ENCODE results near the gene TMC5. TPM values are rescaled to one million over a fixed set of nuclear protein-coding genes. Genes with fewer than 3 reads are reported as not detected.

TMC5 gene
- total RNA-seq, 2 experiments from 2014 or later, result not detected

- Mint-ChIP-seq H3K9me3 (ENCODE audit: insufficient read depth) (no peaks in the 10 kb centered on the region), H3K27ac (no peak overlapping the region), H3K4me3 (no peak overlapping the region), H3K4me1 (ENCODE audit: low read depth) (no peaks in the 10 kb centered on the region), H3K27me3 (ENCODE audit: low read depth) (peaks cover 8% of the 10 kb centered on the region), H3K36me3 (ENCODE audit: low read depth) (no peaks in the 10 kb centered on the region)
- ChIA-PET POLR2A (no interaction called here), CTCF (interaction anchor here (0.6 kb wide), 1 partner anchor 24 kb away, joined by 3 read pairs; no protein-coding TSS in a partner anchor)
- DNase-seq, result no peak
- no peak for ATAC-seq
Measured at GRCh38 chr16:19478505-19478904, 60.8 kb downstream of the TMC5 start.

DNA sequence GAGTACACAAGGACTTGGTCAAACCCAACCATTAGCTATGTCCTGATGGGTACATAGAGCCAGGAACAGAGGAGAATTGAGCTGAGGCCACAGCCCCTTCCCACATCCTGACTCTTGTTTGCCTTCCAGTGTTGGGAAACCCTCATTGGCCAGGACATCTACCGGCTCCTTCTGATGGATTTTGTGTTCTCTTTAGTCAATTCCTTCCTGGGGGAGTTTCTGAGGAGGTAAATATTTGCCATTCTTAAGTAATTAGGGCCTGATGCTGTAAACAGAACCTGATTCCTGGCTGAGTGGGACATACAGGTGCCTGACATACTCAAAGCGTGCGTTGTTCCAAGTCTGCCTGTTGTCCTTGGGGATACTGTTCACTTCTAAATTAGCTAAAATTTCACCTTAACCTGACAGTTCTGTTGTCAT is 61.6 kb downstream of the TMC5 start:
- DNase-seq, result no peak
- no peaks in the 10 kb centered on the region for H3K4me1 Mint-ChIP-seq (ENCODE audit: low read depth)
- H3K9me3 Mint-ChIP-seq (ENCODE audit: insufficient read depth), result no peaks in the 10 kb centered on the region
- no peak overlapping the region for H3K27ac Mint-ChIP-seq
- ChIA-PET CTCF (interaction anchor here (0.6 kb wide), 1 partner anchor 23 kb away, joined by 3 read pairs; no protein-coding TSS in a partner anchor), POLR2A (no interaction called here)
- H3K27me3 Mint-ChIP-seq (ENCODE audit: low read depth), result peaks cover 8% of the 10 kb centered on the region
- no peaks in the 10 kb centered on the region for H3K36me3 Mint-ChIP-seq (ENCODE audit: low read depth)
- H3K4me3 Mint-ChIP-seq, result no peak overlapping the region
- no peak for ATAC-seq

DNA sequence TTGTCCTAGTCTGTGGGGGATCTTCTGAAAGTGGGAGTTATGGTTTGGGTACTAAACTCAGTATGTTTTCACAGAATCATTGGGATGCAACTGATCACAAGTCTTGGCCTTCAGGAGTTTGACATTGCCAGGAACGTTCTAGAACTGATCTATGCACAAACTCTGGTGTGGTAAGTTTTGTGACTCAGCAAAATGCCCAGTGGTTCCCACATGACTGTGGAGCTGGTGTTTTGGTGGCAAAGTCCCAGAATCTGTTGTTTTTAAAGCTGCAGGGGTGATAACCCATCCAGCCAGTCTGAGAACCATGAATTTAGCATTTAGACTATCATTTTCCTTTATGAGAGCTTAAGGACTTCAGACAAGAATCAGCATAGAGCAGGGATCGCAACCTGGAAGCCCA is 63.6 kb downstream of the TMC5 start:
- no peak overlapping the region for H3K27ac Mint-ChIP-seq
- no peaks in the 10 kb centered on the region for H3K36me3 Mint-ChIP-seq (ENCODE audit: low read depth)
- H3K27me3 Mint-ChIP-seq (ENCODE audit: low read depth), result peaks cover 8% of the 10 kb centered on the region
- POLR2A ChIA-PET, result no interaction called here
- DNase-seq (no peak), ATAC-seq (no peak)
- no peaks in the 10 kb centered on the region for H3K9me3 Mint-ChIP-seq (ENCODE audit: insufficient read depth)
- no peaks in the 10 kb centered on the region for H3K4me1 Mint-ChIP-seq (ENCODE audit: low read depth)
- H3K4me3 Mint-ChIP-seq, result no peak overlapping the region
- CTCF ChIA-PET, result interaction anchor here (0.9 kb wide), 1 partner anchor 22 kb away, joined by 5 read pairs; no protein-coding TSS in a partner anchor

DNA sequence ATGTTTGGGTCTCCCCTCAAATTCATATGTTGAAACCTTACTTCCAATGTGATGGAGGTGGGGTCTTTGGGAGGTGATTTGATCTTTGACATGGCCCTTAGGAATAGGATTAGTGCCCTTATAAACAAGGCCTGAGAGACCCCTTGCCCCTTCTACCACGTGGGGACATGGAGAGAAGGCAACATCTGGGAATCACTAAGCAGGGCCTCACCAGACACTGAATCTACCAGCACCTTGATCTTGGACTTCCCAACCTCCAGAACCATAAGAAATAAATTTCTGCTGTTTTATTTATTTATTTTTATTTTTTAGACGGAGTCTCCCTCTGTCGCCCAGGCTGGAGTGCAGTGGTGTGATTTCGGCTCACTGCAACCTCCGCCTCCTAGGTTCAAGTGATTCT is 64.1 kb downstream of the TMC5 start:
- Mint-ChIP-seq H3K9me3 (ENCODE audit: insufficient read depth) (no peaks in the 10 kb centered on the region), H3K36me3 (ENCODE audit: low read depth) (no peaks in the 10 kb centered on the region), H3K27ac (no peak overlapping the region), H3K4me1 (ENCODE audit: low read depth) (no peaks in the 10 kb centered on the region), H3K27me3 (ENCODE audit: low read depth) (peaks cover 8% of the 10 kb centered on the region), H3K4me3 (no peak overlapping the region)
- ChIA-PET CTCF (interaction anchor here (0.9 kb wide), 1 partner anchor 21 kb away, joined by 5 read pairs; no protein-coding TSS in a partner anchor), POLR2A (no interaction called here)
- DNase-seq, result no peak
- ATAC-seq, result no peak

DNA sequence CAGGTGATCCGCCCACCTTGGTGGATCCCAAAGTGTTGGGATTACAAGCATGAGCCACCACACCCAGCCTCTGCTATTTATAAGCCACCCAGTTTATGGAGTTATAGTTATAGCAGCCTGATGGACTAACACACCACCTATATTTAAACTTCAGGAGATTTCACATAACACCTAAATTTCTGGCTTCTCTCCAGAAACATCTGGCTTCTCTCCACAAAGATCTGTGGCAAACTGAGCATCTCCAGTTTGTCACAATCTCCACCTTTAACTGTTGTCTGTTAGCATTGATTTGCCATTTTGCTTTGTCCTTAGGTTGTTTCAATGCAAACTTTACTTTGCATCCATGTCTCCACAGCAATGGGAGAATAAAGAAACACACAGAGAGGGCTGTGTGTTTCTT is 64.6 kb downstream of the TMC5 start:
- no peak for DNase-seq
- CTCF ChIA-PET, result no interaction called here
- peaks cover 8% of the 10 kb centered on the region for H3K27me3 Mint-ChIP-seq (ENCODE audit: low read depth)
- POLR2A ChIA-PET, result no interaction called here
- no peaks in the 10 kb centered on the region for H3K9me3 Mint-ChIP-seq (ENCODE audit: insufficient read depth)
- no peaks in the 10 kb centered on the region for H3K4me1 Mint-ChIP-seq (ENCODE audit: low read depth)
- no peaks in the 10 kb centered on the region for H3K36me3 Mint-ChIP-seq (ENCODE audit: low read depth)
- no peak overlapping the region for H3K27ac Mint-ChIP-seq
- H3K4me3 Mint-ChIP-seq, result no peak overlapping the region
- ATAC-seq, result no peak

DNA sequence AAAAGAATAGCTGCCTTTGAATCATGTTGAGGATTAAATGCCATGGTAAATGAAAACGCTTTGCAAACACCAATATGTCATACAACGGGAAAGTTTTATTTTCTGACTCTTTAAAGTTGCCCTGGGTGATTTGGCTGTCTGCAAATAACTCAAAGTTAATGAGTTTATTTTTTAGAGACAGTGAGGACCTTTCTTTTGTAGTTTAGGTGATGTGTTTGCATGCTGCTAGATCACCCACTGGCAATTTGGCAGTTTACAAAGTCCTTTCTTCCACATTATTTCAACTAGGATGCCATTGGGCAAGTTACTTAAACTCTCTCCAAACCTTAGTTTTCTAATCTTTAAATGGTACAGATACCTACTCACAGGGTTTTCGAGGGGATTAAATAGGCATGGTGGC is 66.4 kb downstream of the TMC5 start:
- no peak for ATAC-seq
- POLR2A ChIA-PET, result no interaction called here
- CTCF ChIA-PET, result no interaction called here
- H3K36me3 Mint-ChIP-seq (ENCODE audit: low read depth), result no peaks in the 10 kb centered on the region
- no peak for DNase-seq
- H3K9me3 Mint-ChIP-seq (ENCODE audit: insufficient read depth), result no peaks in the 10 kb centered on the region
- H3K27me3 Mint-ChIP-seq (ENCODE audit: low read depth), result peaks cover 5% of the 10 kb centered on the region
- no peaks in the 10 kb centered on the region for H3K4me1 Mint-ChIP-seq (ENCODE audit: low read depth)
- H3K27ac Mint-ChIP-seq, result no peak overlapping the region
- no peak overlapping the region for H3K4me3 Mint-ChIP-seq

DNA sequence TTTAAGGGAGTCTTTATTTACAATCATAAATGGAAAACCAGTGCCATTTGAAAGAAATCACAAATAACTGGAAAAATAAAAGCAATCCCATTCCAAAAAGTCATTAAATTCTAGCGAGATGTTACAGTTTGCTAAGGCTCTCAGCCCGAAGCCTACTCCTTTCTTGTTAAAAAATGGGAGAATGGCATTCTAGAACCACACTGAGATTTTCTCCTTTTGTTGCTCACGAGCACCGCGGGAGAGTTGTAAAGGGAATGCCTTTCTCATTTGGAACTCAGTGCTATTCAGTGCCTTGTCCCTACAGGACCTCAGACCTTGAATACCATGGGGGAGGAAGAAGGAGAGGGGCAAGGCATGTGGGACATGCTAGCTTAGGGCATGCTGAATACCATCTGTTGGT is 67.9 kb downstream of the TMC5 start:
- ChIA-PET CTCF (no interaction called here), POLR2A (no interaction called here)
- Mint-ChIP-seq H3K27me3 (ENCODE audit: low read depth) (peaks cover 5% of the 10 kb centered on the region), H3K36me3 (ENCODE audit: low read depth) (no peaks in the 10 kb centered on the region), H3K4me3 (no peak overlapping the region), H3K4me1 (ENCODE audit: low read depth) (no peaks in the 10 kb centered on the region), H3K27ac (no peak overlapping the region), H3K9me3 (ENCODE audit: insufficient read depth) (no peaks in the 10 kb centered on the region)
- DNase-seq (no peak), ATAC-seq (no peak)

GRCh38 chr16:19486051-19486450 is 68.4 kb downstream of the TMC5 start:
- Mint-ChIP-seq H3K4me1 (ENCODE audit: low read depth) (no peaks in the 10 kb centered on the region), H3K27ac (no peak overlapping the region), H3K9me3 (ENCODE audit: insufficient read depth) (no peaks in the 10 kb centered on the region), H3K4me3 (no peak overlapping the region), H3K27me3 (ENCODE audit: low read depth) (peaks cover 4% of the 10 kb centered on the region), H3K36me3 (ENCODE audit: low read depth) (no peaks in the 10 kb centered on the region)
- POLR2A ChIA-PET, result no interaction called here
- no peak for ATAC-seq
- CTCF ChIA-PET, result no interaction called here
- DNase-seq, result no peak

DNA sequence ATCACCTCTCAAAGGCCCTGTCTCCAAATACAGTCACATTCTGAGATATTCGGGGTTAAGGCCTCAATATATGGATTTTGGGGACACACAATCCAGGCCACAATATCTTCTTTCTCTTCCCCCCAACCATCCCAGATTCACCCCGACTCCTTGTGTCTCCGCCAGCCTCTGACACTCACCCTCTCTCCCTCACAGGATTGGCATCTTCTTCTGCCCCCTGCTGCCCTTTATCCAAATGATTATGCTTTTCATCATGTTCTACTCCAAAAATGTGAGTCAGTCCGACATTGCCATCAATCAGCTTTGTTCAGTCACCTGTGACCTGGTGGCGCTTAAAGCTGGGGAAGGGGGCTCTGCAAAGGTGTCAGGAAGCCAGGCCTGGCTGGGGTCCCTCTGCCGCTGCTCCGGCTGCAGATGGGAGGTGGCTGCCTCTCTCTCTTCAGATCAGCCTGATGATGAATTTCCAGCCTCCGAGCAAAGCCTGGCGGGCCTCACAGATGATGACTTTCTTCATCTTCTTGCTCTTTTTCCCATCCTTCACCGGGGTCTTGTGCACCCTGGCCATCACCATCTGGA is 69.2 kb downstream of the TMC5 start:
- Mint-ChIP-seq H3K4me3 (no peak overlapping the region), H3K27ac (no peak overlapping the region), H3K36me3 (ENCODE audit: low read depth) (no peaks in the 10 kb centered on the region), H3K9me3 (ENCODE audit: insufficient read depth) (no peaks in the 10 kb centered on the region), H3K27me3 (ENCODE audit: low read depth) (peaks cover 2% of the 10 kb centered on the region), H3K4me1 (ENCODE audit: low read depth) (no peaks in the 10 kb centered on the region)
- ChIA-PET POLR2A (no interaction called here), CTCF (no interaction called here)
- ATAC-seq, result no peak
- DNase-seq, result no peak

DNA sequence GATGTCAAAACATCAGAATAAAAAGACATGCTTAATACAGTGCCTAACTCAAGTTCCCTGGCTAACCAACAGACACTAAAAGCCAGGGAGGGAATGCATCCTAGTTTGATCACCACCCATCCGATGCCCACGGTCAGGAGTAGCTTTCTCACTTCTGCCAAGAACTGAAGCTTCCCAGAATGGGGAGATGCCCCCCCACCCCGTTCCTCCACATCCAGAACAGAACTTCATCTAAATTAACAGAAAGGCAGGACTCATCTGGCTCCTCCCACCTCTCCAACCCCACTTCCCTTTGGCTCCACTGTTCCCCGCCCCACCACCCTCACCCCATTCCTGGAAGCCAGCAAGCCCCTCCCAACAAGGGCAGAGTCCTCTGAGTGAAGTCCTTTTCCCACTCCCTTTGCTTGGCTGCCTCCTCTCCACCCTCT is 70.5 kb downstream of the TMC5 start:
- Mint-ChIP-seq H3K36me3 (ENCODE audit: low read depth) (no peaks in the 10 kb centered on the region), H3K27me3 (ENCODE audit: low read depth) (peaks cover under 1% of the 10 kb centered on the region), H3K4me1 (ENCODE audit: low read depth) (peaks cover 1% of the 10 kb centered on the region), H3K9me3 (ENCODE audit: insufficient read depth) (no peaks in the 10 kb centered on the region), H3K4me3 (no peak overlapping the region), H3K27ac (no peak overlapping the region)
- no peak for DNase-seq
- ChIA-PET POLR2A (no interaction called here), CTCF (no interaction called here)
- ATAC-seq, result no peak

- H3K9me3 Mint-ChIP-seq (ENCODE audit: insufficient read depth), result no peaks in the 10 kb centered on the region
- no peak overlapping the region for H3K27ac Mint-ChIP-seq
- ATAC-seq, result no peak
- H3K36me3 Mint-ChIP-seq (ENCODE audit: low read depth), result no peaks in the 10 kb centered on the region
- H3K4me1 Mint-ChIP-seq (ENCODE audit: low read depth), result peaks cover 13% of the 10 kb centered on the region
- no peak overlapping the region for H3K4me3 Mint-ChIP-seq
- ChIA-PET CTCF (interaction anchor here (2.3 kb wide), 1 partner anchor 12 kb away, joined by 7 read pairs; no protein-coding TSS in a partner anchor), POLR2A (no interaction called here)
- no peak for DNase-seq
- H3K27me3 Mint-ChIP-seq (ENCODE audit: low read depth), result no peaks in the 10 kb centered on the region
Measured at GRCh38 chr16:19490619-19491018, 72.9 kb downstream of the TMC5 start.

DNA sequence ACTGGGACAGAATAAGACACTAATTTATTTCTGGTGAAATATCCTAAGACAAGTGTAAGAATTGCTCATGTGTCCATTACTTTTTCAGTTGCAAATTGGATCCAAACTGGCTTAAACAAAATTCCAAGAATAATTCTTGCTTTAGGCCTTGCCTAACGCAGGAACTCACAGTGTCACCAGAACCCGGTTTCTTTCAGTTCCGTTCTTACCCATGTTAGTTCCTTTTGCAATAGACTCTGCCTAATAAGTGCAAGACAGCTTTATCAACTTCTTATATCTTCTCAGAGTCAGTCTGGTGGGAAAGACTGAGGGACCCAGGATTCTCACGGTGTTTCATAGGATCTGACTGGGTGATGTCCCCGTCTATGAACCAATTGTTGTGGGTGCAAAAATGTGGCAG is 79.5 kb downstream of the TMC5 start:
- ChIA-PET POLR2A (no interaction called here), CTCF (no interaction called here)
- no peak overlapping the region for H3K4me3 Mint-ChIP-seq
- H3K27me3 Mint-ChIP-seq (ENCODE audit: low read depth), result no peaks in the 10 kb centered on the region
- no peaks in the 10 kb centered on the region for H3K9me3 Mint-ChIP-seq (ENCODE audit: insufficient read depth)
- H3K36me3 Mint-ChIP-seq (ENCODE audit: low read depth), result peaks cover 16% of the 10 kb centered on the region
- DNase-seq (no peak), ATAC-seq (no peak)
- H3K4me1 Mint-ChIP-seq (ENCODE audit: low read depth), result peaks cover 13% of the 10 kb centered on the region
- H3K27ac Mint-ChIP-seq, result no peak overlapping the region

GRCh38 chr16:19499006-19499405 is 81.3 kb downstream of the TMC5 start:
- H3K36me3 Mint-ChIP-seq (ENCODE audit: low read depth), result peaks cover 29% of the 10 kb centered on the region
- H3K4me3 Mint-ChIP-seq, result no peak overlapping the region
- no peak for DNase-seq
- no peaks in the 10 kb centered on the region for H3K9me3 Mint-ChIP-seq (ENCODE audit: insufficient read depth)
- peaks cover 4% of the 10 kb centered on the region for H3K4me1 Mint-ChIP-seq (ENCODE audit: low read depth)
- H3K27ac Mint-ChIP-seq, result no peak overlapping the region
- ATAC-seq, result no peak
- ChIA-PET CTCF (no interaction called here), POLR2A (no interaction called here)
- no peaks in the 10 kb centered on the region for H3K27me3 Mint-ChIP-seq (ENCODE audit: low read depth)
